ENCODE data around the gene NBEA.
A peak's percentile ranks its signal among the peaks of the same experiment; 100 is the strongest.

Gene NBEA

GRCh38 chr13:35596321-35597030 is 654.4 kb downstream of the NBEA start:
- no peak overlapping the region for H3K4me3 ChIP-seq (replicated peaks in 1 of 2; ENCODE audit: low read depth in 2 of 2, low read length in 2 of 2)
- DNase-seq (ENCODE audit: low read depth in 2 of 2) = no peak
- TF ChIP-seq CTCF (IDR thresholded peaks at IDR 0.05; ENCODE audit: low read depth, low read length) = no peak

GRCh38 chr13:35597451-35597850 is 655.4 kb downstream of the NBEA start:
- H3K4me3 ChIP-seq (replicated peaks in 1 of 2; ENCODE audit: low read depth in 2 of 2, low read length in 2 of 2) = no peak overlapping the region
- no peak for DNase-seq (ENCODE audit: low read depth in 2 of 2)
- TF ChIP-seq CTCF (IDR thresholded peaks at IDR 0.05; ENCODE audit: low read depth, low read length) = no peak

- no peak overlapping the region for H3K4me3 ChIP-seq (replicated peaks in 1 of 2; ENCODE audit: low read depth in 2 of 2, low read length in 2 of 2)
- DNase-seq (ENCODE audit: low read depth in 2 of 2) = no peak
- no peak for TF ChIP-seq CTCF (IDR thresholded peaks at IDR 0.05; ENCODE audit: low read depth, low read length)
These were observed 656.2 kb downstream of the NBEA start for GRCh38 chr13:35598233-35598632.

GRCh38 chr13:35598790-35599369 is 656.8 kb downstream of the NBEA start:
- TF ChIP-seq CTCF (IDR thresholded peaks at IDR 0.05; ENCODE audit: low read depth, low read length) = no peak
- peak in 1 of 2 donors; percentile 11 for DNase-seq (ENCODE audit: low read depth in 2 of 2)
- no peak overlapping the region for H3K4me3 ChIP-seq (replicated peaks in 1 of 2; ENCODE audit: low read depth in 2 of 2, low read length in 2 of 2)

GRCh38 chr13:35599384-35599783 is 657.3 kb downstream of the NBEA start:
- DNase-seq (ENCODE audit: low read depth in 2 of 2) = peak; percentile 3 to 4
- no peak overlapping the region for H3K4me3 ChIP-seq (replicated peaks in 1 of 2; ENCODE audit: low read depth in 2 of 2, low read length in 2 of 2)
- no peak for TF ChIP-seq CTCF (IDR thresholded peaks at IDR 0.05; ENCODE audit: low read depth, low read length)

- DNase-seq (ENCODE audit: low read depth in 2 of 2) = peak; percentile 4 to 45
- no peak overlapping the region for H3K4me3 ChIP-seq (replicated peaks in 1 of 2; ENCODE audit: low read depth in 2 of 2, low read length in 2 of 2)
- TF ChIP-seq CTCF (IDR thresholded peaks at IDR 0.05; ENCODE audit: low read depth, low read length) = no peak
These were observed 658.1 kb downstream of the NBEA start for GRCh38 chr13:35600137-35600536.

Measured in cardiac fibroblast (primary cell).